CD4-positive, alpha-beta T cell treated with Interferon alpha-2 for 1 hour (primary cell): ENCODE measurements around the gene MAP1LC3B2.

Experiments
- DNase-seq, 2 donors: peaks; one replicate each; pipeline ENCODE4 v3.0.0-alpha.2; 2020 to 2022

Gene MAP1LC3B2

GRCh38 chr12:116597886-116598285, 38.7 kb downstream of the MAP1LC3B2 start:
- DNase-seq, result no peak

GRCh38 chr12:116598311-116599284, 39.4 kb downstream of the MAP1LC3B2 start:
- DNase-seq, result no peak

- peak; percentile 61 to 66 for DNase-seq
These were observed 40.3 kb downstream of the MAP1LC3B2 start for GRCh38 chr12:116599285-116600136.

- peak in 1 of 2 donors; percentile 18 for DNase-seq
These were observed 42.1 kb downstream of the MAP1LC3B2 start for GRCh38 chr12:116600959-116601918.

- no peak for DNase-seq
These were observed 43.0 kb downstream of the MAP1LC3B2 start for GRCh38 chr12:116601933-116602810.

- DNase-seq, result no peak
These were observed 44.5 kb downstream of the MAP1LC3B2 start for GRCh38 chr12:116603546-116604177.

GRCh38 chr12:116604178-116604895, 45.2 kb downstream of the MAP1LC3B2 start:
- no peak for DNase-seq

GRCh38 chr12:116604951-116605641, 45.9 kb downstream of the MAP1LC3B2 start:
- DNase-seq, result no peak

- DNase-seq, result no peak
These were observed 47.2 kb downstream of the MAP1LC3B2 start for GRCh38 chr12:116606397-116606796.

- DNase-seq, result no peak
These were observed 47.9 kb downstream of the MAP1LC3B2 start for GRCh38 chr12:116607039-116607438.

GRCh38 chr12:116609319-116610114, 50.3 kb downstream of the MAP1LC3B2 start:
- peak in 1 of 2 donors; percentile 35 for DNase-seq

GRCh38 chr12:116610971-116611541, 51.9 kb downstream of the MAP1LC3B2 start:
- no peak for DNase-seq

- DNase-seq, result no peak
These were observed 53.3 kb downstream of the MAP1LC3B2 start for GRCh38 chr12:116612436-116612835.

- DNase-seq, result no peak
These were observed 54.1 kb downstream of the MAP1LC3B2 start for GRCh38 chr12:116613256-116613655.

GRCh38 chr12:116614194-116614915, 55.2 kb downstream of the MAP1LC3B2 start:
- no peak for DNase-seq

- DNase-seq, result no peak
These were observed 56.1 kb downstream of the MAP1LC3B2 start for GRCh38 chr12:116615141-116615861.
